D721Med (cell line): ENCODE data around the gene HOXD10.

Experiments
- DNase-seq: peaks from one replicate; pipeline ENCODE4 v3.0.0; 2011; ENCODE audit warnings: low spot score; ENCODE audit not compliant: insufficient read length
- FAIRE-seq: peaks from 2 replicates; lab custom pipeline; 2011; peaks lifted over from hg19 to GRCh38; lab: Jason Lieb, UNC
- CTCF ChIP-seq: IDR thresholded peaks from 2 replicates; pipeline ENCODE4 v1.5.1; 2012; ENCODE audit warnings: mild to moderate bottlenecking, control low read depth; ENCODE audit not compliant: insufficient read depth; ENCODE audit errors: missing control alignments

HOXD10 gene

DNA sequence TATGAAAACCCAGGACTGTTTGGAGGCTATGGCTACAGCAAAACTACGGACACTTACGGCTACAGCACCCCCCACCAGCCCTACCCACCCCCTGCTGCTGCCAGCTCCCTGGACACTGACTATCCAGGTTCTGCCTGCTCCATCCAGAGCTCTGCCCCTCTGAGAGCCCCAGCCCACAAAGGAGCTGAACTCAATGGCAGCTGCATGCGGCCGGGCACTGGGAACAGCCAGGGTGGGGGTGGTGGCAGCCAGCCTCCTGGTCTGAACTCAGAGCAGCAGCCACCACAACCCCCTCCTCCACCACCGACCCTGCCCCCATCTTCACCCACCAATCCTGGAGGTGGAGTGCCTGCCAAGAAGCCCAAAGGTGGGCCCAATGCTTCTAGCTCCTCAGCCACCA, 52.6 kb downstream of the HOXD10 start:
- FAIRE-seq = no peak
- TF ChIP-seq CTCF = no peak
- no peak for DNase-seq
